MG63 (cell line): ENCODE data around the gene FAM78A. TPM values are rescaled to one million over a fixed set of nuclear protein-coding genes. Genes with fewer than 3 reads are reported as not detected.
"Not testable (repeated sequence)": the region's sequence is repeated elsewhere in the genome, so short reads cannot be mapped to it uniquely, and the experiment has no call there.

Source experiments
- DNase-seq: peaks from one replicate; pipeline ENCODE4 v3.0.0-alpha.2; 2020
- H3K27me3 ChIP-seq: fragments of 250-450 bp; sonication (Bioruptor Pico); 2 replicates; pipeline ENCODE4 v1.5.1; 2020; ENCODE audit warnings: mild to moderate bottlenecking, moderate library complexity
- H3K36me3 ChIP-seq: fragments of 250-450 bp; sonication (Bioruptor Pico); 2 replicates; pipeline ENCODE4 v1.5.1; 2020; ENCODE audit warnings: mild to moderate bottlenecking, moderate library complexity
- H3K4me3 ChIP-seq: fragments of 250-450 bp; sonication (Bioruptor Pico); 2 replicates; pipeline ENCODE4 v1.5.1; 2020; ENCODE audit warnings: mild to moderate bottlenecking, moderate library complexity
- H3K9me3 ChIP-seq: fragments of 250-450 bp; sonication (Bioruptor Pico); 2 replicates; pipeline ENCODE4 v1.5.1; 2020; ENCODE audit warnings: mild to moderate bottlenecking, moderate library complexity
- total RNA-seq: library from RNA; depleted of rRNA; stranded (reverse); fragments of >200 nt; shearing (Covaris generic); gene quantifications from 2 replicates; pipeline ENCODE4 v1.2.3, GENCODE V29; 2014; ENCODE audit warnings: low replicate concordance; rRNA removed

FAM78A gene
- total RNA-seq, 1 experiment from 2014 or later: 0.82 TPM

- Histone ChIP-seq H3K27me3 (no peaks in the 10 kb centered on the region), H3K4me3 (no peak overlapping the region), H3K36me3 (peaks cover 26% of the 10 kb centered on the region), H3K9me3 (no peaks in the 10 kb centered on the region)
- DNase-seq: no peak
Measured at GRCh38 chr9:131217331-131218031, 58.8 kb downstream of the FAM78A start.

GRCh38 chr9:131216806-131217205, 59.5 kb downstream of the FAM78A start:
- no peaks in the 10 kb centered on the region for H3K27me3 ChIP-seq
- H3K9me3 ChIP-seq: no peaks in the 10 kb centered on the region
- no peak for DNase-seq
- H3K36me3 ChIP-seq: peaks cover 32% of the 10 kb centered on the region
- no peak overlapping the region for H3K4me3 ChIP-seq

GRCh38 chr9:131214876-131215275, 61.4 kb downstream of the FAM78A start:
- DNase-seq: no peak
- Histone ChIP-seq H3K27me3 (no peaks in the 10 kb centered on the region), H3K4me3 (no peak overlapping the region), H3K9me3 (no peaks in the 10 kb centered on the region; the same call in 1 of the 2 replicates), H3K36me3 (peaks cover 43% of the 10 kb centered on the region)

- Histone ChIP-seq H3K36me3 (peaks cover 44% of the 10 kb centered on the region), H3K27me3 (no peaks in the 10 kb centered on the region), H3K4me3 (no peak overlapping the region), H3K9me3 (no peaks in the 10 kb centered on the region; the same call in 1 of the 2 replicates)
- no peak for DNase-seq
Measured at GRCh38 chr9:131214286-131214856, 61.9 kb downstream of the FAM78A start.

GRCh38 chr9:131211920-131212319, 64.4 kb downstream of the FAM78A start:
- H3K9me3 ChIP-seq, H3K4me3 ChIP-seq, H3K27me3 ChIP-seq, DNase-seq: not testable (repeated sequence)
- peaks cover 45% of the 10 kb centered on the region for H3K36me3 ChIP-seq

Other genes starting within 250 kb of the FAM78A start
- gene AIF1L, start 180.0 kb downstream of the FAM78A start, total RNA-seq: 24.1 and 25.7 TPM in 2 replicates
- 4.1 and 5.2 TPM in 2 replicates for gene NUP214, start 150.9 kb downstream of the FAM78A start, total RNA-seq
- 8.1 and 16.3 TPM in 2 replicates for gene PLPP7, start 13.2 kb upstream of the FAM78A start, total RNA-seq
- 24.0 and 39.2 TPM in 2 replicates for gene PRRC2B, start 117.6 kb upstream of the FAM78A start, total RNA-seq
- gene POMT1, start 226.4 kb upstream of the FAM78A start, total RNA-seq: 6.7 and 12.8 TPM in 2 replicates